Neural cell (in vitro differentiated cells): ENCODE measurements around the gene SCNN1G. TPM values are rescaled to one million over a fixed set of nuclear protein-coding genes. Genes with fewer than 3 reads are reported as not detected.

Experiments used
- H2AFZ ChIP-seq: fragments of 200-600, 300-800 bp; sonication (generic), shearing (Covaris generic); 2 replicates; pipeline ENCODE4 v1.6.0; 2014; ENCODE audit warnings: low read depth, mild to moderate bottlenecking, antibody characterized with exemption, low read length, moderate library complexity
- H3F3A ChIP-seq: fragments of 200-600 bp; shearing (Covaris generic); 2 replicates; pipeline ENCODE4 v1.6.1; 2016; ENCODE audit warnings: mild to moderate bottlenecking, moderate library complexity, mixed read lengths, antibody characterized with exemption, low read length; ENCODE audit not compliant: insufficient read depth, poor library complexity, severe bottlenecking
- H3K27ac ChIP-seq: fragments of 200-600, 300-800 bp; sonication (generic), shearing (Covaris generic); 2 replicates; pipeline ENCODE4 v1.5.1; 2014; ENCODE audit warnings: mild to moderate bottlenecking, low read length, moderate library complexity
- H3K27me3 ChIP-seq: fragments of 300-800, 200-600 bp; sonication (generic), shearing (Covaris generic); 2 replicates; pipeline ENCODE4 v1.6.0; 2014; ENCODE audit warnings: mild to moderate bottlenecking, low read depth, low read length, moderate library complexity; ENCODE audit not compliant: insufficient read depth
- H3K36me3 ChIP-seq: fragments of 300-800, 200-600 bp; sonication (generic), shearing (Covaris generic); 2 replicates; pipeline ENCODE4 v1.5.1; 2014; ENCODE audit warnings: mild to moderate bottlenecking, antibody characterized with exemption, low read length, moderate library complexity; ENCODE audit not compliant: insufficient read depth
- H3K4me2 ChIP-seq: fragments of 300-800, 200-600 bp; sonication (generic), shearing (Covaris generic); 2 replicates; pipeline ENCODE4 v1.6.0; 2014; ENCODE audit warnings: mild to moderate bottlenecking, low read length
- H3K4me3 ChIP-seq: fragments of 300-800, 200-600 bp; sonication (generic), shearing (Covaris generic); 2 replicates; pipeline ENCODE4 v1.5.1; 2014; ENCODE audit warnings: mild to moderate bottlenecking, low read length, moderate library complexity
- H3K79me2 ChIP-seq: fragments of 200-600 bp; shearing (Covaris generic); replicated peaks from 2 replicates; pipeline ENCODE4 v1.6.0; 2014; ENCODE audit warnings: mild to moderate bottlenecking, low read length, moderate library complexity; ENCODE audit not compliant: insufficient read depth
- H3K9ac ChIP-seq: fragments of 300-800, 200-600 bp; sonication (generic), shearing (Covaris generic); 2 replicates; pipeline ENCODE4 v1.6.1; 2016; ENCODE audit warnings: mild to moderate bottlenecking, low read length, mixed read lengths
- H3K9me2 ChIP-seq: fragments of 200-600 bp; shearing (Covaris generic); 2 replicates; pipeline ENCODE4 v1.6.1; 2016; ENCODE audit warnings: mild to moderate bottlenecking, low read length, mixed read lengths; ENCODE audit not compliant: insufficient read depth
- H3K9me3 ChIP-seq: fragments of 200-600, 300-800 bp; sonication (generic), shearing (Covaris generic); 2 replicates; pipeline ENCODE4 v1.6.1; 2016; ENCODE audit warnings: mild to moderate bottlenecking, mixed run types, low read length, moderate library complexity, mixed read lengths
- H4K20me1 ChIP-seq: fragments of 200-600 bp; shearing (Covaris generic); 2 replicates; pipeline ENCODE4 v1.6.1; 2016; ENCODE audit warnings: mild to moderate bottlenecking, mixed run types; ENCODE audit not compliant: insufficient read depth
- EP300 ChIP-seq: fragments of 450-650 bp; conservative IDR thresholded peaks from 2 replicates; pipeline ENCODE4 v1.6.1; 2014; ENCODE audit warnings: antibody characterized with exemption, mild to moderate bottlenecking, moderate library complexity; ENCODE audit not compliant: poor library complexity, severe bottlenecking
- EZH2 ChIP-seq: fragments of 200-600, 300-800 bp; shearing (Covaris generic), sonication (generic); IDR thresholded peaks from 2 replicates; pipeline ENCODE4 v1.6.1; 2014; ENCODE audit warnings: antibody characterized with exemption, low read length, borderline replicate concordance, mild to moderate bottlenecking; ENCODE audit not compliant: insufficient read depth, poor library complexity, severe bottlenecking
- MXI1 ChIP-seq: fragments of 450-650 bp; conservative IDR thresholded peaks from 2 replicates; pipeline ENCODE4 v1.6.1; 2014; ENCODE audit warnings: antibody characterized with exemption, mild to moderate bottlenecking; ENCODE audit not compliant: poor library complexity, severe bottlenecking
- POLR2AphosphoS5 ChIP-seq: IDR thresholded peaks from 2 replicates; pipeline ENCODE4 v1.6.1; 2012
- RAD21 ChIP-seq: fragments of 450-650 bp; conservative IDR thresholded peaks from 2 replicates; pipeline ENCODE4 v1.6.1; 2014; ENCODE audit warnings: antibody characterized with exemption, mild to moderate bottlenecking, moderate library complexity
- REST ChIP-seq: IDR thresholded peaks from 2 replicates; pipeline ENCODE4 v1.6.1; 2012; ENCODE audit warnings: borderline replicate concordance
- SMC3 ChIP-seq: fragments of 450-650 bp; conservative IDR thresholded peaks from 2 replicates; pipeline ENCODE4 v1.6.1; 2014; ENCODE audit warnings: antibody characterized with exemption, mild to moderate bottlenecking, moderate library complexity; ENCODE audit not compliant: poor library complexity
- TAF1 ChIP-seq: IDR thresholded peaks from 2 replicates; pipeline ENCODE4 v1.6.1; 2012; ENCODE audit warnings: low read depth
- polyA plus RNA-seq: library from polyadenylated mRNA; depleted of rRNA; stranded (reverse); fragments of >200 nt; gene quantifications from 2 replicates; pipeline ENCODE4 v1.2.3, GENCODE V29; 2014
- TF ChIP-seq, protein P1 (sequence below): fragments of 450-650 bp; IDR thresholded peaks from 2 replicates; pipeline ENCODE4 v1.5.1; 2014; ENCODE audit warnings: antibody characterized with exemption, mild to moderate bottlenecking, moderate library complexity; ENCODE audit not compliant: poor library complexity, severe bottlenecking

Gene SCNN1G
- polyA plus RNA-seq, 1 donor from 2014 or later: not detected

DNA sequence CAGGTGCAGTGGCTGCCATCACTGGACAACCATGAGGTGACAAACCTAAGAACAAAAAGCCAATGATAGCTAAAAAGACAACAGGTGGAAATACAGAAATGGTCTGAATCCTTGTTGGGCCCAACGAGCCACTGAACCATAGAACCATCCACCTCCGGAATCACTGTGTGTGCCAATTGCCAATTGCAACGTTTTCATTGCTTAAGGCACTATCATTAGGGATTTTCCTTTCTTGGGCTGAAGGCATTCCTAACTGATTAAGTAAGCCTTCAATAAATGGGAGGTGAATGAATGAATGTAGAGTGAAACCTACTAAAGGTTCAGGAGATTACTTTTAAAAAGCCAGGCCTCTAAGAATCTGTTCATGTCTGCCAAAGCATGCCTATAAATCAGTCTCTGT is 36.9 kb upstream of the SCNN1G start:
- Histone ChIP-seq H3K9ac (no peak overlapping the region), H3K79me2 (peaks cover 28% of the 10 kb centered on the region), H3K36me3 (no peaks in the 10 kb centered on the region), H3F3A (no peaks in the 10 kb centered on the region), H4K20me1 (peaks cover 6% of the 10 kb centered on the region), H3K9me3 (no peaks in the 10 kb centered on the region), H3K4me3 (no peak overlapping the region), H3K4me2 (no peak overlapping the region), H3K27ac (no peak overlapping the region), H3K9me2 (no peaks in the 10 kb centered on the region), H3K27me3 (no peaks in the 10 kb centered on the region), H2AFZ (no peak overlapping the region)
- TF ChIP-seq MXI1: no peak
- no peak for TF ChIP-seq REST
- TF ChIP-seq SMC3: no peak
- TF ChIP-seq POLR2AphosphoS5: no peak
- no peak for TF ChIP-seq TAF1
- no peak for TF ChIP-seq RAD21
- TF ChIP-seq, protein P1, sequence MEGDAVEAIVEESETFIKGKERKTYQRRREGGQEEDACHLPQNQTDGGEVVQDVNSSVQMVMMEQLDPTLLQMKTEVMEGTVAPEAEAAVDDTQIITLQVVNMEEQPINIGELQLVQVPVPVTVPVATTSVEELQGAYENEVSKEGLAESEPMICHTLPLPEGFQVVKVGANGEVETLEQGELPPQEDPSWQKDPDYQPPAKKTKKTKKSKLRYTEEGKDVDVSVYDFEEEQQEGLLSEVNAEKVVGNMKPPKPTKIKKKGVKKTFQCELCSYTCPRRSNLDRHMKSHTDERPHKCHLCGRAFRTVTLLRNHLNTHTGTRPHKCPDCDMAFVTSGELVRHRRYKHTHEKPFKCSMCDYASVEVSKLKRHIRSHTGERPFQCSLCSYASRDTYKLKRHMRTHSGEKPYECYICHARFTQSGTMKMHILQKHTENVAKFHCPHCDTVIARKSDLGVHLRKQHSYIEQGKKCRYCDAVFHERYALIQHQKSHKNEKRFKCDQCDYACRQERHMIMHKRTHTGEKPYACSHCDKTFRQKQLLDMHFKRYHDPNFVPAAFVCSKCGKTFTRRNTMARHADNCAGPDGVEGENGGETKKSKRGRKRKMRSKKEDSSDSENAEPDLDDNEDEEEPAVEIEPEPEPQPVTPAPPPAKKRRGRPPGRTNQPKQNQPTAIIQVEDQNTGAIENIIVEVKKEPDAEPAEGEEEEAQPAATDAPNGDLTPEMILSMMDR: no peak
- TF ChIP-seq EP300: no peak
- TF ChIP-seq EZH2: no peak

- Histone ChIP-seq H3K36me3 (no peaks in the 10 kb centered on the region), H3F3A (no peaks in the 10 kb centered on the region), H3K9me3 (no peaks in the 10 kb centered on the region), H3K27me3 (no peaks in the 10 kb centered on the region), H3K9ac (no peak overlapping the region), H3K9me2 (no peaks in the 10 kb centered on the region), H4K20me1 (peaks cover 4% of the 10 kb centered on the region), H3K4me2 (peak overlapping the region; percentile 56), H3K79me2 (peaks cover 28% of the 10 kb centered on the region), H2AFZ (no peak overlapping the region), H3K4me3 (peak overlapping the region; percentile 83), H3K27ac (no peak overlapping the region)
- TF ChIP-seq POLR2AphosphoS5 (no peak), EP300 (no peak), RAD21 (no peak), SMC3 (no peak), REST (no peak), TAF1 (no peak), MXI1 (no peak), EZH2 (no peak)
- TF ChIP-seq, protein P1: no peak
Observed at GRCh38 chr16:23146877-23147601, 35.5 kb upstream of the SCNN1G start.
